Femur (tissue), 1 donor: ENCODE results near the gene TTBK2.

Experiments used
- DNase-seq: peaks from one replicate; pipeline ENCODE4 v3.0.0-alpha.2; 2017

Gene TTBK2

GRCh38 chr15:42750306-42750705 is 170.3 kb downstream of the TTBK2 start:
- DNase-seq, result no peak

GRCh38 chr15:42749266-42749665 is 171.3 kb downstream of the TTBK2 start:
- DNase-seq, result no peak

GRCh38 chr15:42744195-42744594 is 176.4 kb downstream of the TTBK2 start:
- no peak for DNase-seq

GRCh38 chr15:42742149-42742548 is 178.4 kb downstream of the TTBK2 start:
- no peak for DNase-seq

- DNase-seq, result no peak
Observed at GRCh38 chr15:42741710-42742109, 178.9 kb downstream of the TTBK2 start.

- DNase-seq, result no peak
Observed at GRCh38 chr15:42737529-42738328, 182.8 kb downstream of the TTBK2 start.

GRCh38 chr15:42736793-42737528 is 183.6 kb downstream of the TTBK2 start, which contains the start of gene CDAN1:
Gene CDAN1, minus strand, starts transcription at chr15:42737128. Its CDS starts 26 bp downstream, at chr15:42737102.
- peak; percentile 95 for DNase-seq

- DNase-seq, result peak; percentile 57
Observed at GRCh38 chr15:42736178-42736792, 184.3 kb downstream of the TTBK2 start.

GRCh38 chr15:42735382-42736165 is 185.0 kb downstream of the TTBK2 start:
- no peak for DNase-seq

GRCh38 chr15:42734076-42734672 is 186.4 kb downstream of the TTBK2 start:
- DNase-seq, result no peak

- DNase-seq, result no peak
Observed at GRCh38 chr15:42733027-42733426, 187.6 kb downstream of the TTBK2 start.

GRCh38 chr15:42732095-42732827 is 188.3 kb downstream of the TTBK2 start:
- DNase-seq, result no peak

GRCh38 chr15:42731461-42731860 is 189.1 kb downstream of the TTBK2 start:
- DNase-seq, result no peak

GRCh38 chr15:42730536-42730935 is 190.0 kb downstream of the TTBK2 start:
- no peak for DNase-seq

GRCh38 chr15:42730135-42730534 is 190.4 kb downstream of the TTBK2 start:
- DNase-seq, result no peak

GRCh38 chr15:42729409-42729808 is 191.2 kb downstream of the TTBK2 start:
- no peak for DNase-seq

- no peak for DNase-seq
Observed at GRCh38 chr15:42728972-42729371, 191.6 kb downstream of the TTBK2 start.

GRCh38 chr15:42728560-42728959 is 192.0 kb downstream of the TTBK2 start:
- DNase-seq, result peak; percentile 36

- DNase-seq, result no peak
Observed at GRCh38 chr15:42727750-42728381, 192.7 kb downstream of the TTBK2 start.

- DNase-seq, result no peak
Observed at GRCh38 chr15:42726114-42726513, 194.5 kb downstream of the TTBK2 start.

GRCh38 chr15:42725331-42725903 is 195.2 kb downstream of the TTBK2 start:
- no peak for DNase-seq
